Activated CD4-positive, alpha-beta T cell treated with anti-CD3 and anti-CD28 coated beads for 48 hours (primary cell): ENCODE data around the gene XPNPEP2.
A peak's percentile ranks its signal among the peaks of the same experiment; 100 is the strongest.

Experiments
- DNase-seq: peaks from one replicate; pipeline ENCODE4 v3.0.0-alpha.2; 2020

Gene XPNPEP2

GRCh38 chrX:129754056-129755024 is 15.6 kb downstream of the XPNPEP2 start:
- peak; percentile 35 for DNase-seq

GRCh38 chrX:129755779-129756650 is 17.2 kb downstream of the XPNPEP2 start:
- DNase-seq: peak; percentile 28

DNA sequence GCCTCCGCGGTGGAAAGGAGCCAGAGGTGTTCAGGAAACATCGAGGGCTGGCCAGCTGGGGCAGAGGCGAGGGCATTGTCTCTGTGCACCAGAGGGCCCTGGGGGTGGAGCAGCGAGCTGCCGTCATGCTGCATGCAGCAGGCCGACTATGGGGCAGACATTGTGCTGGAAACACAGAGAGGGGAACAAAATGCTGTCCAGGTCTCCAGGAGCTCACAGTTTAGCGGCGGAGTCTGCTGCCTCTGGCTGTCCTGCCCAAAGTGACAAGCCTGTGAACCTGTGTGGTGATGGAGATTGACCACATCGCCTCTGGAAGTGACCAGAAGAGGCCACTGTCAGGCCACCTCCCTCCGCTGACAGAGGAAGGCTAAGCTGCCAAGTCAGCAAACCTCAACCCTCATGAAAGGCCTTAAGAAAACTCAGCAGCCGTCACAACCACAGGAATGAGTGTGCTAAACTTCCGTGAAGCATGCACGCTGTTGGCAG is 20.8 kb downstream of the XPNPEP2 start:
- peak; percentile 68 for DNase-seq

GRCh38 chrX:129760155-129760554 is 21.4 kb downstream of the XPNPEP2 start:
- no peak for DNase-seq

GRCh38 chrX:129760981-129761380 is 22.2 kb downstream of the XPNPEP2 start:
- DNase-seq: no peak

- DNase-seq: no peak
Measured at GRCh38 chrX:129761596-129761995, 22.8 kb downstream of the XPNPEP2 start.

GRCh38 chrX:129762448-129762847 is 23.7 kb downstream of the XPNPEP2 start:
- no peak for DNase-seq

- no peak for DNase-seq
Measured at GRCh38 chrX:129763666-129764065, 24.9 kb downstream of the XPNPEP2 start.

- DNase-seq: no peak
Measured at GRCh38 chrX:129768186-129768585, 29.4 kb downstream of the XPNPEP2 start.

DNA sequence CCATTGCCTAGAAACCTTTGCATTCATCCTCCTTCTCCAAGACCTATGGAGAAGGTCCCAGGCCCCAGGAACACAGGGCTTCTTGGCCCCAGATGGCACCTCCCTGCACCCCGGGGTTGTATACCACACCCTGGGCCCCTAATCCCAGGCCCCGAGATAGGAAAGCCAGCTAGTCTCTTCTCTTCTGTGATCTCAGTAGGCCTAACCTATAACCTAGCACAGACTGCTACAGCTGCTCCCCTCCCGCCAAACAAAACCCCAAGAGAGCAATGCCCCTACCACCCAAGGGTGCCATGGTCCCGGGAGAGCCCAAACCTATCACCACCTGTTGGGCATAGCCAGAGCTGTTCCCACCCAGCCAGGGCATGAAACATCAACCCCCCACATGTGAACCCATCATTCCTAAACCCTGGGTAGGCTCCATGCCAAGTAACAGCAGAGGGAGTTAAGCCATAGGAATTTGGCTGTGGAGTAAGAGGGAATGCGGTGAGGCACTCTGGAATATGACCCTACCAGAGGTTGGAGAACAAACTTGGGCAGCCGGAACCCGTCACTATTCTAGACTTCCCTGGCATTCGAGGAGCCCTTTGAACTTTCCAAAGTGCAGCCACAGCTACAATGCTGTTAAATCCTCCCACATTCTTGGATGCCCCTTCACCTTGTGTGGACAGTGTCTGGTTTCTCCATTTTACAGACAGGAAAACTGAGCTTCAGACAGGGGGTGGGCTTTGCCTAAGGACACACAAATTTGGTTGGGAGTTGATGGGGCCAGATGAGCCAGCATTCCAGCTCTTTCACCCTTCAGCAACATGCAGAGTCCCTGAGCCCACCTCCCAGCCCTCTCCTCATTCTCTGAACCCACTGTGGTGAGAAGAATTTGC is 30.0 kb downstream of the XPNPEP2 start:
- DNase-seq: no peak

GRCh38 chrX:129769467-129770154 is 30.8 kb downstream of the XPNPEP2 start:
- DNase-seq: peak; percentile 77

DNA sequence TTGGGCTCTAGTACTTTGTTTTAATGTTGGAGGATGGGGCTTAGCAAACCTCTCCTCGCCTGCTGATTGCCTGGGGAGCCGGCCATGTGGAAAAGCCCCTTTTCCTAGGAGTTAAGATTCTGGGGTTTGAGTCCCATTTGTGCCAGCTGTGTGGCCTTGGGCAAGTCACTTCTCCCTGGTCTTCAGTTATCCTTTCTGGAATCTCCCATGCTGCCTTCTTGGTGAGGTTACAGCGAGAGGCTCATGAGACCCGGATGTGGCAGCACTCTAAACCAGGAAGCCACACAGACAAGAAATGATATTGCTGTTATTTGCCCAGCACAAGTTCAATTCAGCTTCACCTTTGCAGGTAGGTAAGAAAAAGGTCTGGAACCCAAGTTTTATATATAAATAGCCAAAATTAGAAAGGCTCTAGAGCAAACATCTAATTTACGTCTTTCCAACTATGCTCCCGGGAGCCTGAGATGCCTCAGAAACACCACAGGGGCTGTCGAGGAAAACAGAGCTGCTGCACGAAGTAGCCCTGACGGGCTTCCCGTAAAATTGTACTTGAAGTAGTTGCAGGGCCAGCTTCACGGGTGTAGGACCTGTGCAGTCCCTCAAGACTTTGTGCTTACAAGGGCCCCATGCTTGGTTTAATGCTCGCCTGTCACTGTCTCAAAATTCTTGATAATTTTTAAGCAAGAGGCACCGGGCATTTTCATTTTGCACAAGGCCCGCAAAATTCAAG is 32.7 kb downstream of the XPNPEP2 start:
- no peak for DNase-seq

DNA sequence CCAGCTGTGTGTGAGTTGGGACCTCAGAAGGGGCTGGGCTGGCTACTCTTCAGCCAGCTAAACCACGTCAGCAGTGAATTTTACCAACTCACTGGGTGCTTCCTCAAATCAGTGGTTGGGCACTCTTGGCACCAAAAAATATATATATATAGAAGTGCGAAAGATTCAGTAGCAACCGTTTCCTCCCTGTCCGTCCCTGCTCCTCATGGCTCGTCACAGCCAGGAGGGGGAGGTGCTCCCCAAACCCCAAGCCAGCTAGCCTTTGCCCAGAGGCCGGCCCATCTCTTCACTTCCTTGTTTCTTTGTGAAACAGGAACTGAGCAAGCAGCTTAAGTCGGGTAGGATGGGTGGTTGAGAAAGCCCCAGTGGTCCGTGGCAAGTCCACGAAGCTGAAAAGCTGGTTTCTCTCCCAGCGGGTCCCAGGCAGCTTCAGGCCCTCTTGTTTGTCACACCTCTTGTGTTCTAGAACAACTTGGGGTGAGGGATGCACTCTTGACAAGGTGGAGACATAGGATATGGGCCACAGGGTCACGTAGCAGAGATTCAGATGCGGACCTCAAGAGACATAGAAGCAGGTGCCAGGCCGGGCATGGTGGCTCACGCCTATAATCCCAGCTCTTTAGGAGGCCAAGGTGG is 34.1 kb downstream of the XPNPEP2 start:
- peak; percentile 48 for DNase-seq

DNA sequence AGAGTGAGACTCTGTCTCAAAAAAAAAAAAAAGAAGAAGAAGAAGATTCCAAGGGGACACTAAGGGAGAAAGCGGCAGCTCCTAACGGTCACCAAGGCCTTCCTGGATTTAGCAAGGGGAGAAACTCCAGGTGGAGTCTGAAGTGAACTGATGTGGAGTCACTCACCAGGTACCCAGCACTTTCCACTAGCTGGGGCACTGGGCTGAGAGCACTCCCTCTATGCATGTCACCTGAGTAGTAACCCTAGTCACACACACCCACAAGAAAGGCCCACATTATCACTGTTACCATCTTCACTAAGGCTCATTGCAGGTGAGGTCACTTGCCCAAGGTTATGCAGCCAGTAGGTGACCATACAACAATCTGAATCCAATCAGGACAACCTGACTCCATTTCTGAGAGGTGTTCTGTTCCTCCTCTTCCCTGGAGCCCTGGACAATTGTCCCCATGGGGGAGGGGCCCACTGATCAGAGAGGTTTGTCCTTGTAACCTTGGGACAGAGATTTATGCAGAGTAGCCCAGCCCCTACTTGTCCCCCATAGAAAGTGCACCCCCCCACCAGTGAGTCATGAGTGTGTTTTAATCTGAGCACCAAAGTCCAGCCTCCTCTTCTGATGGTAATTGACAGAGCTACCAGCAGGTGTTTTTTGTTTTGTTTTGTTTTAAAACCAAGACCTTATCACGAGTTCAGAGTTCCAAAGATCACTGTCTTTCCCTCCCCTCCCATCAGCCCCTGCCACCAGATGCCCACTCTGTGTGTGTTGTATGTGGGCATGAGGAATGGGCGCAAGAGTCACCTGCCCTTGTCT is 35.1 kb downstream of the XPNPEP2 start:
- DNase-seq: no peak

DNA sequence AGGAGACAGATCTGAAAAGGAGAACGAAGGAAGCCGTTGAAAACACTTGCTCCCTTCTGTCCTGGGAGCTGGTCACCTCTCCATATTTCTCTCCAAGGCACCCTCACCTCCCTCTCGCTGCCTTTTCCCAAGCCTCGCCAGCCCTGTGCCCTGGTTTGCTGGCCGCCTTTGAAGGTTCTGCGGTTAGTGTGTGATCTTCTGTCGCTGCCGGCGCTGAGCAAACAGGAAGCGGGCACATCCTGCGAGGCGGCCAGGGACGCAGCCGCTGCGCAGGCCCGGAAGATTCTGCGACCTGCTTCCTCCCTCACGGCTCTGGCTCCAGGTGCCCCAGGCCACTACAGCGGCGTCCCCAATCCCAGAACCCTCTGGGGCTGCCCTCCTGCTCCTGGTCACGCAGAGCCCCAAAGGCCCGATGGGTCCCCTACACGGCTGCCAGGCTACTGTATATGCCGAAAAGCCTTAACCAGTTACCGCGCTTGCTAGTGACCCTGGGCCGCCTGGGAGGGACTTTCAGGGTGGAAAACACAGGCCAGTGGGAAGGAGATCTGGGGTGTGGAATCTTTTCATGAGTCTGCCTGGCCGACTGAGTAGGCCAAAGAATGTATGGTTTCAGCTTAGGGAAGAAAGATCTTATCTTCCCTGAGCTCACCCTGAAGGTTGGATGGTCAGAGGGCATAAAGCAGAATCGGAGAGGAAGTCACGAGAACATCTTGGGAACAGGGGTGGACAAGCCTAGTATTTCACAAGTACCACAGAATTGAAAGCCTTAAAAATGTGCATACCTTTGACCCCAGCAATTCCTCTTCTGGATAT is 38.6 kb downstream of the XPNPEP2 start:
- DNase-seq: peak; percentile 78

GRCh38 chrX:129779086-129779672 is 40.4 kb downstream of the XPNPEP2 start:
- DNase-seq: no peak

- peak; percentile 71 for DNase-seq
Measured at GRCh38 chrX:129779747-129780146, 41.0 kb downstream of the XPNPEP2 start, which contains the start of gene SASH3. Gene SASH3 (plus strand): TSS chrX:129779949. CDS start chrX:129780098, 149 bp downstream.

DNA sequence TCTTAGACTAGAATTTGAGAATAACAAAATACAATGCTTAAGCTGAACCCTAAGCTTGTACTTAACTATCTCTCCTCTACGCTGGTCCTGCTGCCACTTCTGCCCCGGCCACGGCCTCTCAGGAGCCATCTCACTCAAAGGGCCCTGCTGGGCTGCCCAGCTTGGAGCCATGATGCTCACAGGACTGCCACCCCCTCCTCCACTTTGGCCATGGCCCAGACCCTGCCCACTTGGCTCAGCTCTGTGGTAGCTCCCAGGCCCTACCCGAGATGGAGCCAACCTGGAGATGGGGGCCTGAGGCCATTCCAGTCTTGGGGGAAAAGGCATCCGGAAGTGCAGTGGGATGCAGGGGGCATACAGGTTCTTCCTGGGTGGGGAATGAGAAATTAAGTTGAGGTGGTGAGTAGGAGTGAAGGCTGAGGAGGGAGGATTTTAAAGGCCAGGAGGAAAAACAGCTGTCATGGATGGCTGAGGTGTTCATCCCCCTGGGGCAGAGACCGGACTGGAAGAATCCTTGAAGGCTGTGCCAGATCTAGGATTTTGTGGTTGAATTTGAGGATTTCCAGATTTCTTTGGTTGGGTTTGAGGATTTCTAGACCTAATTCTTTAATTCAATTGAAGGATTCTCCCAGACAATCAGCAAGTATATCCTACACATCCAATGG is 41.8 kb downstream of the XPNPEP2 start:
- no peak for DNase-seq
